Sigmoid colon (tissue), 4 donors: ENCODE results near the gene TNK2.
"Not testable (repeated sequence)": the region's sequence is repeated elsewhere in the genome, so short reads cannot be mapped to it uniquely, and the experiment has no call there.

Experiments used
- CTCF ChIP-seq, 4 experiments: fragments of 450-650 bp in 3 of 4; fragments of 200-600 bp in 1 of 4; IDR thresholded peaks; one replicate each; pipeline ENCODE4 v1.5.1; 2016 to 2019; ENCODE audit warnings: antibody characterized with exemption in 4 of 4, mild to moderate bottlenecking in 3 of 4, moderate library complexity in 2 of 4
- POLR2A ChIP-seq, 2 donors: fragments of 450-650 bp; IDR thresholded peaks; one replicate each; pipeline ENCODE4 v1.6.1; 2016; ENCODE audit warnings: antibody characterized with exemption in 2 of 2, mild to moderate bottlenecking in 2 of 2, moderate library complexity in 2 of 2
- POLR2AphosphoS5 ChIP-seq, 4 donors: sonication (generic); formaldehyde crosslinking; IDR thresholded peaks; one replicate each; pipeline ENCODE4 v1.6.1; 2017; ENCODE audit warnings: antibody characterized with exemption in 4 of 4

GRCh38 chr3:195901836-195902585 lies 6.3 kb downstream of the TNK2 start:
- not testable (repeated sequence) for TF ChIP-seq CTCF, POLR2AphosphoS5, POLR2A (IDR thresholded peaks at IDR 0.05)
